Stimulated activated naive CD4-positive, alpha-beta T cell (primary cell): ENCODE measurements around the gene ASTN2.

Experiments used
- DNase-seq, 6 experiments: peaks; one replicate each; lab custom pipeline; 2025; lab: John Stamatoyannopoulos, UW

The ASTN2 gene

DNA sequence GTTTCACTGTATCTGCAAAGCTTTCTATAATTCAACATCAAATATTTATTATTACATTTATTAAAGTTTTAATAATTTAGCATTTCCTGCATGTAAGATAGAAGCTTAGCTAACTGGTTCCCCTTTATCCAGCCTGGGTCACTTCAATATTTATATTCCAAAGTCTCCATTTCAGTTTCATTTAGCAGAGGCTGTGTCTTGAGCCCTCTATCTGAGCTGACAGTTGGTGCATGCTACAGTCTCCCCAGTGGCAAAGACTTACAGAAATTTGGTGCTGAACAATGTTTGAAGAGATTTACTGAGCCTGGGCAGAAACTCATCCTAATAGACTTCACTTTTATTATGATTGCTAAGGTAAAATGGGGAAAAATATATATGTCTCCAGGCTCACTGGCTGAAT lies 448.7 kb downstream of the ASTN2 start:
- DNase-seq: no peak

DNA sequence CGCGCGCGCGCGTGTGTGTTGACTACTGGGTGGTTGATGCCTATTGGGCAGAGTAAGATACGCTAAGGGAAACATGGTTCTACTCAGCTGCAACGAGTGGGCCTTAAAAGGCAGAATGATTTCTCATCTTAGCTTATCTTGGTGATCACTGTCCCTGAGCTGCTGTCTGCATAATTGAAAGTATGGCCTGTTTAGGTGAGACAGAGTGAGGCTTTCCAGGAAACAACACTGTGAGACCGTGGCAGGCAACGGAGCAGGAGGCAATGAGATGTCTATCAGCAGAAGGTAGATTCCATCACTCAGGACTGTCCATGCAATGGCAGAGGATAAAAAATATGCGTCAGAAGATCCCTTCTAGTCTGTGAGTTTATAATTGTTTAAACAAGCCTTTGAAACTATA lies 450.6 kb downstream of the ASTN2 start:
- DNase-seq: no peak

DNA sequence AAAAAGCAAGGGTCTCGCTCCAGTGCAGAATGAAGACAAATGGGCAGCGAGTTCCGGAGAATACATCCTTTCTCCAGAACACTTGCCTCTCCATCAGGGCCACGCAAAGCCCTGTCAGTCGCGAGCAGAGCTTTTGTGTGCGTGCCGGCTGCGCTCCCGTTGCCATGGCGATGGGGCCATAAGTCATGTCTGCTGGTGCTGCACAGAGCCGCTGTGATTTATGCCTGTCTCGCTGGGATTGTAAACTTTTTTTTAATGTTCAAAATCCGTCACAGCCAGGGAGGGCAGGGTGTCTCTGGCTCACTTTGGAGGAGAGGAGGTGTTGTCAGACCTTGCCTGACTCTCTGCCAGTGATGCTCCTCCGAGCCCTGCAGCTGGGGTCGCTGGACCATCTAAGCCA lies 455.0 kb downstream of the ASTN2 start:
- no peak for DNase-seq

GRCh38 chr9:116958881-116959280 lies 456.0 kb downstream of the ASTN2 start:
- DNase-seq: no peak

GRCh38 chr9:116954731-116955130 lies 460.1 kb downstream of the ASTN2 start:
- no peak for DNase-seq

GRCh38 chr9:116953271-116953670 lies 461.6 kb downstream of the ASTN2 start:
- DNase-seq: no peak

DNA sequence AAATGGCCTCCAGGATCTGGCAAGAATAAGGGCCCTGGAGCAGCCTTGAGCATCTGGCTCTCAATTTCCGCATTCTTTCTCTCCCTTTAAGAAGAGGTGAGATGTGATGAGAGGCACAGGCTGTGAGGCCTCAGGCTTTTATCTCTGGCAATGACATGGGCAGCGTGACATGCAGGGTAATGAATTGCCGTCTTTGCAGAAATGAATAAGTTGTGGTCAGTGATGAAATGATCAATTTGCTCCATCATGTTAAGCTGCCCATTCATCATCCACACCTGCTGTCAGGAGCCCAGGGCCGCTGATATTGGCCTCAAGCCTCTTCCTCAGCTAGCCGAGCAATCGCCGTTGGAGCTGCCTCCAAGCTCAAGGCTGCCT lies 462.4 kb downstream of the ASTN2 start:
- no peak for DNase-seq

DNA sequence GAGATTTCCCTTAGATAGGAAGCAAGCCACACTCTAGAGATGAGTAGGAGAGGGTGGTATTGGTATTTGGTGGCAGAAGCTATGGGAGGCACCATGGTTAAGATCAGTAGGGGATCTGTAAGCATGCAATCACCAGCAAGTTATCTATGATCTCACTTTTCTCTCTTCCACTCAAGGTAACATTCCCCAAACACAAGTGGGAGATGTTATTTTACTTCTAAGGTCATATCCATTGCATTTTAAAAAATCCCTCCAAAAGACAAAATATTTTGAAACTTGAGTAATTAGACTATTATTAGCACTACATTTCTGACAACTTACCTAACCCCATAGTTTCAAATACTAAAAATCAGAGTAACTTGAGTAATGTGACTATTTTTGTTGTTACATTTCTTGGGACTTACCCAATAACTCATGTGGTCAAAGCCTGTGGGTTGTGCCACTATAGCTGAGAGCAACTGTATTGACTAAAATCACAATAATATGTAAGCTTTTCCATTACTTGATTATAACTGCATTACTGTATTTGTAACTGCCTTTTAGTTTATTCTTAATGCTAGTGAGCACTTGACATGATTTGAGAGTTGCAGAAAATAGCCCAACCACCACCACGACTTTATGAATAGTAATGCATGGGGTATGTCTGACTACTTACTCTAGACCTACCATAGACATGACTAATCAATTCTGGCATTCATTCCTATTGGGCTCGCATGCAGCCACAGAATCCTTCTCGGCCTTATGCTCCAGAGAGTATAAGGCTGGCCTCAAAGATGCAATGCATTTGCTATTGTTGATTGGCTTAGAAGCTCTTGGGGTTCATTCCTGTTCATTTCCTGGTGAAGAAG lies 463.0 kb downstream of the ASTN2 start:
- no peak for DNase-seq

GRCh38 chr9:116945817-116946216 lies 469.0 kb downstream of the ASTN2 start:
- DNase-seq: no peak

DNA sequence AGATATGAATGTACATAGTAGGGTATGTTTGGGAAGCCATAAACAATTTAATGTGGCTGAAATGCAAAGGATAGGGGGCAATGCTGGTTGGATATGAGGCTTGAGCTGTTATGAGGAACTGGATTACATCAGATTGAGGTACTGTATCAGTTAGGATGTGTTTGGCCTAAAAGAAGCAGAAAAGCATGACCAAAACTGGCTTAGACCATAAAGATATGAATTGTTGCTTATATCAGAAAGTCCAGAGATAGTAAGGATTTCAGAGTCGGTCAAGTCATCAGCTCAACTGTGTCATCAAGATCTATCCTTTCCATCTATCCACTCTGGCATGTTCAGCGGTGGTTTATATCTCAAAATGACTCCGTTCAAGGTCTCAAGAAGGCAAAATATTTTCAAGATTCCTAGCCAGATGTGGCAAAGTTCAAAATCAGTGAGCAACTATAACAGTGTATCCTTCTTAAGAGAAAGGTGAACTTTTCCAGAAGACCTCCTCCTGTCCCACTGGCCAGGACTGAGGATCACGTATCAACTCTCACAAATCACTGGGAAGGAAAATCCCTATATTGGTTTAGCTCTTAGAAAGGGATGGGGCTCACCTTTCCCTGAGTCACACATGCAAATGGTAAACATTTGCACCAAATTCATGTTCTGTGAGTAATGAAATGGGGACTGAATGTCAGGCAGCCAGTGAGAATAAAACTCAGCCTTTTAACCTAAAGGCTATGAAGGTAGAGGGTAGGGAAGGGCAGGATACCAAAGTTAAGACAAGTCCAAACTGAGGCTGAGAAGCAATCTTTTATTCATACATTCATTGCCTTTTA lies 469.9 kb downstream of the ASTN2 start:
- DNase-seq: no peak

DNA sequence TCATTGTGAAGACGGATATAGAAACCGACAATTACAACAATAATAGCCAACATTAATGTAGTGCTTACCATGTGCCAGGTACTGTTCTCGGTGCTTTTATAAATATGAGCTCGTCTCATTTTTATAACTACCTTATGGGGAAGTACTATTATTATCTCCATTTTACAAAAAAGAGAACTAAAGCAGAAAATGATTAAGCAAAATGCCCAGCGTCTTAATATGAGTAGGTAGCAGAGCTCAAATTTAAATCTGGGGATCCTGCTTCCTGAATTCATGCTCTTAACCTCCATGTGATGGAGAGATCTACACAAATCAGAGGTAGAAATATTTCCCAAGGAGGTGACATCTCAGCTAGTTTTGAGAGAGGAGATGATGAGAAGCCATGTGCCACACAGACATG lies 470.9 kb downstream of the ASTN2 start:
- DNase-seq: no peak

GRCh38 chr9:116942593-116943061 lies 472.2 kb downstream of the ASTN2 start:
- no peak for DNase-seq

DNA sequence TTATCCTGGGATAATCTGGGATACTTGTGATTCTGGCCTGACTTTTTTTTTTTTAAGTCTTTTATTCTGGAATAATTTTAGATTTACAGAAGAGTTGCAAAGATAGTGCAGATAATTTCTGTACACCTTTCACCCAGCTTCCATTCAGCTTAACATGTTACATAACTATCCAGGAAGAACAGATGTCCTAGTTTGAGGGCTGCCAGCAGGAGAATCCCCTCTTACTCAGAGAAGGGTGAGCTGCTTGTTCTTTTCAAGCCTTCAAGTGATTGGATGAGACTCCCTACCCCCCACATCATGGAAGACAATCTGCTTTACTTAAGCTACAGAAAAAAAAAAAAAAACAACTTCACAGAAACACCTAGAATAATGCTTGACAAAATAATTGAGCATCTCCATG lies 473.6 kb downstream of the ASTN2 start:
- DNase-seq: no peak

DNA sequence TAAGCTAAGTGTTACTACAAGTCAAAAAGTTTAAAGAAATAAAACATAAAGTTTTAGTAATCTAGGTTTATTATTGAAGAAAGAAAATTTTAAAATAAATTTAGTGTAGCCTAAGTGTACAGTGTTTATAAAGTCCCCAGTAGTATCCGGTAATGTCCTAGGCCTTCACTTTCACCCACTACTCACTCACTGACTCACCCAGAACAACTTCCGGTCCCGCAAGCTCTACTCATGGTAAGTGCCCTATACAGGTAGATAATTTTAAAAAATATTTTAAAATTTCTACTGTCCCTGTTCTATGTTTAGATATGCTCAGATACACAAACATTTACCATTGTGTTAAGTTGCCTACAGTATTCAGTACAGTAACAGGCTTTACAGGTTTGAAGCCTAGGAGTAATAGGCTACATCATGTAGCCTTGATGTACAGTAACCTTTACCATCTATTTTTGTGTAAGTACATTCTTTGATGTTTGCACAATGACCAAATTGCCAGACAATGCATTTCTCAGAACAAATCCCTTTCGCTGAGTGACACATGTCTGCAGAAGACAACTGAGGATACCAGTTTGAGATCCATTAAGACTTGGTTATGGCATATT lies 474.1 kb downstream of the ASTN2 start:
- no peak for DNase-seq

DNA sequence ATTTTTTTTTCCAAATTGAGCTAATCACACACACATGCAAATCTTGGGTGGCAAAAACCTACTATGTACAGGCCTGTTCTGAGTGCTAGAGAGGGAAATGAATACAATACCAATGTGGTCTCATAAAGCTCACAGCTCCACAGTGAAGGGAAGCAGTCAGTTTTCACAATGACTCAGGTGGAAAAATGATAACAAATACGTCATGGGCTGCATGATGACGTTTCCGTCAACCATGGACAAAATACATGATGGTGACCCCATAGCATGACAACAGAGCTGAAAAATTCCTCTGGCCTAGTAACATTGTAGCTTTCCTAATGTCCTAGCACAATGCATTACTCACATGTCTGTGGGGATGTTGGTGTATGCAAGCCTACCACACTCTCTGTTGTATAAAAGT lies 475.2 kb downstream of the ASTN2 start:
- no peak for DNase-seq

DNA sequence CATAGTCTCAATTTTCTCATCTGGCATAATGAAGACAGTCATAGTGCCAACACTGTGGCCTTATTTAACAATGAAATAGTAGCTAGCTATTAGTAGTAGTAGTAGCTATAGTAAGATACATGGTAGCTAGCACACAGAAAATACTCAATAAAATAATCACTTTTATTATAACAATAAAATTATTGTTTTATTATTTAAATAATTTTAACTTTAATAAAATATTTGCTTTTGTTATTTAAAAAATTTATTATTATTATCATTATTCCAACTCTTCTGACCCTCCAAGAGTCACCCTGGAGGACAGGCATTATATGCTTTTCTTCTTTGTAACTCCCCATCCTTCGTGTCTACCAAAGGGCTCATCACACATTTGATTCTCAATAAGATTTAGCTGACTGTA lies 475.7 kb downstream of the ASTN2 start:
- no peak for DNase-seq

DNA sequence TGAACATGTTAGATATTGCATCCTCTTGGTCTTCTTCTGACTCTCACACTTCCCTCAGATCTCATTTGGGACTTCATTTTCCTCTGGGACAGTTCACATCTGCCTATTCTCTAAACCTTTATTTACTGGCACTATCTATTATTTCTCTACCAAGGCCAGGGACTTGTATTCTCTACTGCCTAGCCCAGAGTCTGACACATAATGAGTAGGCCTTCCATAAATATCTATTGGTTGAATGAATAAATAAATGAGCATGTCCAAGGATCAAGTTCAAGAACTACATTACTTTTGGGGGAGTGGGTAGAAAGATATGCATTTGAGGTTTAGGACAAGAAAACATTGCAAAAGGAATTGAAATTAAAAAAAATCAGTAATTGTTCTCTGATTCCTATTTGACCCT lies 477.5 kb downstream of the ASTN2 start:
- DNase-seq: no peak

- no peak for DNase-seq
These were observed 479.5 kb downstream of the ASTN2 start for GRCh38 chr9:116935149-116935897.

GRCh38 chr9:116934131-116934530 lies 480.7 kb downstream of the ASTN2 start:
- no peak for DNase-seq

DNA sequence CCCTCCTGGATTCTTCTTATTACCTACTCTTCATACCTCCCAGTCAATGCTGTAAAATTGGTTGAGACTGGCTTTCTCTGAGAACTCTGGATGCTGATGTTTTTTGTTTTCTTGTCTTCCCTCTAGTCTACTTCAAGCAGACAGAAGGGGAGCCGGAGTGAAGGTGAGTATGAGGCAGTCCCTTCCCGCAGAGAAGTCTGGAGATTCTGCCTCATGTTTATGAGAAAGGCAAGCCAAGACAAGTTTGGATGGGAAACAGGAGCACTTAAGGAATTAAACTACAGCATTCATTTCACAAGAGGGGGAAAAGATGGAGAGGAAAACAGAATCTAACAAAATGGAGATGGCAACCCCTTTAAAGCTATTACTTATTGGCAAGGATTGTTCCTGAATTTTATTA lies 481.6 kb downstream of the ASTN2 start:
- DNase-seq: no peak

GRCh38 chr9:116929621-116930020 lies 485.2 kb downstream of the ASTN2 start:
- no peak for DNase-seq

GRCh38 chr9:116928884-116929283 lies 486.0 kb downstream of the ASTN2 start:
- no peak for DNase-seq
